Astrocyte (in vitro differentiated cells and primary cell): ENCODE results near the gene RHBG. TPM values are rescaled to one million over a fixed set of nuclear protein-coding genes. Genes with fewer than 3 reads are reported as not detected.
A peak's percentile ranks its signal among the peaks of the same experiment; 100 is the strongest.

Experiments
- DNase-seq: peaks from one replicate; pipeline ENCODE4 v3.0.0-alpha.2; 2010; ENCODE audit warnings: low read depth
- FAIRE-seq: peaks from 2 replicates; lab custom pipeline; 2011; peaks lifted over from hg19 to GRCh38; lab: Jason Lieb, UNC
- H2AFZ ChIP-seq: 2 replicates; pipeline ENCODE4 v1.6.0; 2012; ENCODE audit warnings: low read depth, low read length, inconsistent platforms
- H3K27ac ChIP-seq: 2 replicates; pipeline ENCODE4 v1.5.1; 2011; ENCODE audit warnings: low read depth, low read length, inconsistent platforms
- H3K27me3 ChIP-seq: 2 replicates; pipeline ENCODE4 v1.6.0; 2011; ENCODE audit warnings: low read length, inconsistent platforms; ENCODE audit not compliant: insufficient read depth
- H3K36me3 ChIP-seq: 2 replicates; pipeline ENCODE4 v1.5.1; 2011; ENCODE audit warnings: low read length, inconsistent platforms; ENCODE audit not compliant: insufficient read depth
- H3K4me1 ChIP-seq: 2 replicates; pipeline ENCODE4 v1.5.1; 2011; ENCODE audit warnings: low read length, inconsistent platforms; ENCODE audit not compliant: insufficient read depth
- H3K4me2 ChIP-seq: 2 replicates; pipeline ENCODE4 v1.6.0; 2012; ENCODE audit warnings: low read length, inconsistent platforms
- H3K4me3 ChIP-seq: 2 replicates; pipeline ENCODE4 v1.5.1; 2011; ENCODE audit warnings: low read depth, mild to moderate bottlenecking, low read length, inconsistent platforms; ENCODE audit not compliant: insufficient read depth
- H3K79me2 ChIP-seq: 2 replicates; pipeline ENCODE4 v1.6.0; 2012; ENCODE audit warnings: mild to moderate bottlenecking, low read length, inconsistent platforms; ENCODE audit not compliant: insufficient read depth
- H3K9ac ChIP-seq: 2 replicates; pipeline ENCODE4 v1.6.0; 2012; ENCODE audit warnings: mild to moderate bottlenecking, low read length, inconsistent platforms
- H3K9me3 ChIP-seq: 2 replicates; pipeline ENCODE4 v1.5.1; 2012; ENCODE audit warnings: low read depth, mild to moderate bottlenecking, low read length, inconsistent platforms; ENCODE audit not compliant: insufficient read depth
- H4K20me1 ChIP-seq: 2 replicates; pipeline ENCODE4 v1.6.0; 2012; ENCODE audit warnings: low read length, inconsistent platforms; ENCODE audit not compliant: insufficient read depth
- H3K27ac Mint-ChIP-seq: one replicate; pipeline ENCODE4 v1.8.0; 2021; ENCODE audit warnings: mild to moderate bottlenecking, mixed read lengths; ENCODE audit not compliant: unreplicated experiment
- H3K27me3 Mint-ChIP-seq: one replicate; pipeline ENCODE4 v1.8.0; 2021; ENCODE audit warnings: low read depth, mixed read lengths; ENCODE audit not compliant: unreplicated experiment
- H3K36me3 Mint-ChIP-seq: one replicate; pipeline ENCODE4 v1.8.0; 2021; ENCODE audit warnings: low read depth, mixed read lengths; ENCODE audit not compliant: unreplicated experiment
- H3K4me1 Mint-ChIP-seq: one replicate; pipeline ENCODE4 v1.8.0; 2021; ENCODE audit warnings: low read depth, mixed read lengths; ENCODE audit not compliant: unreplicated experiment
- H3K4me3 Mint-ChIP-seq: one replicate; pipeline ENCODE4 v1.8.0; 2021; ENCODE audit warnings: mild to moderate bottlenecking, moderate library complexity, mixed read lengths; ENCODE audit not compliant: unreplicated experiment
- H3K9me3 Mint-ChIP-seq: one replicate; pipeline ENCODE4 v1.8.0; 2021; ENCODE audit warnings: mild to moderate bottlenecking, mixed read lengths; ENCODE audit not compliant: unreplicated experiment
- CTCF ChIP-seq: IDR thresholded peaks from 2 replicates; pipeline ENCODE4 v1.5.1; 2011; ENCODE audit warnings: low read depth, mild to moderate bottlenecking, inconsistent platforms, low read length, moderate library complexity; ENCODE audit not compliant: insufficient read depth
- EZH2 ChIP-seq: IDR thresholded peaks from 2 replicates; pipeline ENCODE4 v1.6.1; 2012; ENCODE audit warnings: mild to moderate bottlenecking, low read length, inconsistent platforms; ENCODE audit not compliant: insufficient read depth
- total RNA-seq: library from RNA; stranded (reverse); gene quantifications from 2 replicates; pipeline ENCODE4 v1.2.1, GENCODE V29; 2021

RHBG gene
- total RNA-seq, 1 donor from 2014 or later: not detected

- peaks cover 2% of the 10 kb centered on the region for H3K4me1 Mint-ChIP-seq
- DNase-seq: no peak
- Histone ChIP-seq H3K9me3 (no peaks in the 10 kb centered on the region), H3K27me3 (peaks cover 96% of the 10 kb centered on the region), H3K27ac (no peak overlapping the region), H4K20me1 (peaks cover 17% of the 10 kb centered on the region), H3K4me1 (peaks cover 15% of the 10 kb centered on the region), H3K9ac (no peak overlapping the region), H2AFZ (no peak overlapping the region), H3K79me2 (no peaks in the 10 kb centered on the region), H3K36me3 (no peaks in the 10 kb centered on the region), H3K4me3 (peak overlapping the region; percentile 15), H3K4me2 (peak overlapping the region; percentile 73)
- H3K4me3 Mint-ChIP-seq: no peak overlapping the region
- peaks cover 5% of the 10 kb centered on the region for H3K36me3 Mint-ChIP-seq
- H3K27me3 Mint-ChIP-seq: peaks cover 90% of the 10 kb centered on the region
- TF ChIP-seq CTCF: no peak
- no peak for TF ChIP-seq EZH2
- no peaks in the 10 kb centered on the region for H3K9me3 Mint-ChIP-seq
- FAIRE-seq: no peak
- H3K27ac Mint-ChIP-seq: no peak overlapping the region
These were observed 53.1 kb downstream of the RHBG start for GRCh38 chr1:156421939-156422601.

GRCh38 chr1:156422602-156423091 is 53.6 kb downstream of the RHBG start:
- no peaks in the 10 kb centered on the region for H3K36me3 ChIP-seq
- peaks cover 15% of the 10 kb centered on the region for H3K4me1 ChIP-seq
- H2AFZ ChIP-seq: no peak overlapping the region
- no peak overlapping the region for H3K9ac ChIP-seq
- Mint-ChIP-seq H3K27me3 (peaks cover 90% of the 10 kb centered on the region), H3K9me3 (no peaks in the 10 kb centered on the region), H3K27ac (no peak overlapping the region), H3K4me1 (peaks cover under 1% of the 10 kb centered on the region), H3K4me3 (no peak overlapping the region), H3K36me3 (peaks cover 5% of the 10 kb centered on the region)
- FAIRE-seq: no peak
- H3K79me2 ChIP-seq: no peaks in the 10 kb centered on the region
- TF ChIP-seq CTCF: no peak
- no peak for TF ChIP-seq EZH2
- H4K20me1 ChIP-seq: peaks cover 17% of the 10 kb centered on the region
- no peak overlapping the region for H3K4me2 ChIP-seq
- H3K27me3 ChIP-seq: peaks cover 97% of the 10 kb centered on the region
- H3K27ac ChIP-seq: no peak overlapping the region
- no peaks in the 10 kb centered on the region for H3K9me3 ChIP-seq
- DNase-seq: no peak
- H3K4me3 ChIP-seq: no peak overlapping the region
